Erythroblast (primary cell): ENCODE measurements around the gene CECR2.

Experiments used
- GATA1 ChIP-seq: IDR thresholded peaks from 2 replicates; pipeline ENCODE4 v1.6.1; 2011; ENCODE audit warnings: low read depth, mild to moderate bottlenecking, control low read depth, low read length, moderate library complexity
- POLR2A ChIP-seq: IDR thresholded peaks from 2 replicates; pipeline ENCODE4 v1.6.1; 2011; ENCODE audit warnings: mild to moderate bottlenecking, low read length

DNA sequence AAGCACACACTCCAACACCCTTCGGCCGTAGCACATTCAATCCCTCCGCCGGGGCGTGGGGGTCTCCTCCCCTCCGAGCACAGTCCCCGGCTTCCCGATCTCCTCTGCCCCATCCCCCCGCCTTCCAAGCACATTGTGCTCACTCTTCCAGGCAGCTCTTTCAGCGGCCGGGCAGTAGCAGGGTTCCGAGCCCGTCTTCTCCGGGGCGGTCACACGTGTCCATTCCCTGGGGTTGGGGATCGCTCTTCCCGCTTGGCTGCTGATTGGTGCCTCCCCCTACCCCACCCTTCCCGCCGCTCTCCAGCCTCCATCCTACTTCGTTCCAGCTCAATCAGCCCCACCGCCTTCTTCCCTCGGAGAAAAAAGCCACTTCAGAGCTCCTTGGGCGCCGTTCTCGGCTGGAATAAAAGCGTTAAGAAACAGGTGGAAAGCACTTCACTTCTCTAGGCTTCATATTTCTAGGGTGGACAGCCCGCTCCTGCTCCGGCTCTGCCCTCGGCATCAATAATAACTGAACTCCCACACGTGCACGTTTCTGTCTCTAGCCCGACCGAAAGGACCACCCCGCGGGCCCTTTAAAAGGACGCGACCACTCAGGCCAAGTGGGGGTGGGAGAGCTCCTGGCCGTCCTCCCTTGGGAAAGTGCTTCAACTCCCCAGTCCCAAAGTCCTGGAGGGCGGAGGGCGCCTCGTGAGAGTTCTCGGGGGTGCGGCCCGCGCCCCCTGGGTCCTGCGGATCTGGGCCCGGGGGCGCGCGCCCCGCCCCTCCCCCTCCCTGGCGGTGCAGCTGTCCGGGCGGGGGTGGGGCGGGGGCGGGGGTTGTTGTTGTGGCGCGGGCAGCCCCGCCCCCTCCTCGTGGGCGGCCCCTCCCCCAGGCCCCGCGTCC, 464 bp upstream of the CECR2 start:
- TF ChIP-seq POLR2A (no peak), GATA1 (no peak)
